OCI-LY1 (cell line): Measurements from ENCODE around the gene ARRDC5.

Experiments
- H2AFZ ChIP-seq: fragments of 200-600 bp; sonication (generic), shearing (Covaris generic); 2 replicates; pipeline ENCODE4 v1.6.0; 2014; ENCODE audit warnings: antibody characterized with exemption, mild to moderate bottlenecking, low read length
- H3F3A ChIP-seq: fragments of 200-600 bp; sonication (generic), shearing (Covaris generic); 2 replicates; pipeline ENCODE4 v1.6.0; 2014; ENCODE audit warnings: mild to moderate bottlenecking, antibody characterized with exemption, low read length, moderate library complexity; ENCODE audit not compliant: insufficient read depth
- H3K27ac ChIP-seq: fragments of 200-600 bp; sonication (generic); 2 replicates; pipeline ENCODE4 v1.5.1; 2014; ENCODE audit warnings: low read length, mixed run types, mild to moderate bottlenecking, low read depth; ENCODE audit not compliant: poor library complexity, severe bottlenecking
- H3K27me3 ChIP-seq: fragments of 200-600 bp; sonication (generic); 2 replicates; pipeline ENCODE4 v1.6.0; 2014; ENCODE audit warnings: antibody characterized with exemption, mild to moderate bottlenecking, low read length, moderate library complexity; ENCODE audit not compliant: insufficient read depth
- H3K36me3 ChIP-seq: fragments of 200-600 bp; sonication (generic); 2 replicates; pipeline ENCODE4 v1.6.1; 2014; ENCODE audit warnings: mild to moderate bottlenecking, antibody characterized with exemption, low read length, moderate library complexity, mixed read lengths; ENCODE audit not compliant: insufficient read depth
- H3K4me1 ChIP-seq: fragments of 200-600 bp; sonication (generic); 2 replicates; pipeline ENCODE4 v1.5.1; 2014; ENCODE audit warnings: mild to moderate bottlenecking, low read length, moderate library complexity; ENCODE audit not compliant: insufficient read depth, severe bottlenecking
- H3K4me2 ChIP-seq: fragments of 200-600 bp; sonication (generic), shearing (Covaris generic); 2 replicates; pipeline ENCODE4 v1.6.1; 2014; ENCODE audit warnings: low read length
- H3K4me3 ChIP-seq: fragments of 200-600 bp; sonication (generic); 2 replicates; pipeline ENCODE4 v1.5.1; 2014; ENCODE audit warnings: low read length, low read depth, mild to moderate bottlenecking, mixed read lengths; ENCODE audit not compliant: poor library complexity, severe bottlenecking
- H3K79me2 ChIP-seq: fragments of 200-600 bp; shearing (Covaris generic); 2 replicates; pipeline ENCODE4 v1.6.1; 2016; ENCODE audit warnings: mixed run types, low read length, mixed read lengths; ENCODE audit not compliant: insufficient read depth
- H3K9ac ChIP-seq: fragments of 200-600 bp; sonication (generic), shearing (Covaris generic); 2 replicates; pipeline ENCODE4 v1.6.1; 2014; ENCODE audit warnings: mild to moderate bottlenecking, low read length, mixed read lengths
- H3K9me2 ChIP-seq: fragments of 200-600 bp; sonication (generic), shearing (Covaris generic); 2 replicates; pipeline ENCODE4 v1.6.1; 2014; ENCODE audit warnings: low read depth, mild to moderate bottlenecking, low read length, mixed read lengths
- H3K9me3 ChIP-seq: fragments of 200-600 bp; shearing (Covaris generic); 2 replicates; pipeline ENCODE4 v1.6.1; 2014; ENCODE audit warnings: low read length, mixed read lengths
- H4K20me1 ChIP-seq: fragments of 200-600 bp; sonication (generic), shearing (Covaris generic); 2 replicates; pipeline ENCODE4 v1.6.0; 2016; ENCODE audit warnings: mild to moderate bottlenecking, low read length; ENCODE audit not compliant: insufficient read depth
- EZH2 ChIP-seq: fragments of 200-600 bp; sonication (generic), shearing (Covaris generic); IDR thresholded peaks from 2 replicates; pipeline ENCODE4 v1.8.0; 2017; ENCODE audit warnings: borderline replicate concordance, mixed run types, mild to moderate bottlenecking, antibody characterized with exemption, low read length, moderate library complexity, mixed read lengths
- TF ChIP-seq, protein P1 (sequence below): fragments of 200-600 bp; sonication (generic), shearing (Covaris generic); IDR thresholded peaks from 2 replicates; pipeline ENCODE4 v1.5.1; 2017; ENCODE audit warnings: mild to moderate bottlenecking, antibody characterized with exemption, low read length, moderate library complexity, mixed read lengths

Gene ARRDC5

DNA sequence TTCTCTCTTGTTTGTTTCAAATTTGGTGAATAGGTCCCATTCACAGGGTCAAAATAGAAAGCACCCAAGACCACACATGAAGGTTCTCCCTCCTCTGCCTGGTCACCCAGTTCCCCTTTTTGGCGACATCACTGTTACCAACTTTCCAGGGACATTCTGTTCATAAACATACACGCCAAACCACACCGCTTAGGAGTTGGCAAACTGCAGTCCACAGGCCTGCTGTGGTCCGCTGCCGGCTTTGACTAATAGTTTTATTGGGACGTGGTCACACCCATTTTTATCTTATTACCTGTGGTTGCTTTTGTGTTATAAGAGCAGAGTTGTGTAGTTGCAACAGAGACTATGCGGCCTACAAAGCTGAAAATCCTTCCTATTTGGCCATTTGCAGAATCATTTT, 30.8 kb upstream of the ARRDC5 start:
- Histone ChIP-seq H4K20me1 (no peaks in the 10 kb centered on the region), H3K9ac (no peak overlapping the region), H3K9me2 (no peaks in the 10 kb centered on the region), H3K27ac (no peak overlapping the region), H3K4me1 (peaks cover 5% of the 10 kb centered on the region), H3K79me2 (no peaks in the 10 kb centered on the region), H3K4me3 (no peak overlapping the region), H2AFZ (no peak overlapping the region), H3K4me2 (no peak overlapping the region), H3K27me3 (no peaks in the 10 kb centered on the region), H3K36me3 (peaks cover 99% of the 10 kb centered on the region), H3F3A (peaks cover 2% of the 10 kb centered on the region; the same call in 1 of the 2 replicates), H3K9me3 (no peaks in the 10 kb centered on the region)
- TF ChIP-seq, protein P1, sequence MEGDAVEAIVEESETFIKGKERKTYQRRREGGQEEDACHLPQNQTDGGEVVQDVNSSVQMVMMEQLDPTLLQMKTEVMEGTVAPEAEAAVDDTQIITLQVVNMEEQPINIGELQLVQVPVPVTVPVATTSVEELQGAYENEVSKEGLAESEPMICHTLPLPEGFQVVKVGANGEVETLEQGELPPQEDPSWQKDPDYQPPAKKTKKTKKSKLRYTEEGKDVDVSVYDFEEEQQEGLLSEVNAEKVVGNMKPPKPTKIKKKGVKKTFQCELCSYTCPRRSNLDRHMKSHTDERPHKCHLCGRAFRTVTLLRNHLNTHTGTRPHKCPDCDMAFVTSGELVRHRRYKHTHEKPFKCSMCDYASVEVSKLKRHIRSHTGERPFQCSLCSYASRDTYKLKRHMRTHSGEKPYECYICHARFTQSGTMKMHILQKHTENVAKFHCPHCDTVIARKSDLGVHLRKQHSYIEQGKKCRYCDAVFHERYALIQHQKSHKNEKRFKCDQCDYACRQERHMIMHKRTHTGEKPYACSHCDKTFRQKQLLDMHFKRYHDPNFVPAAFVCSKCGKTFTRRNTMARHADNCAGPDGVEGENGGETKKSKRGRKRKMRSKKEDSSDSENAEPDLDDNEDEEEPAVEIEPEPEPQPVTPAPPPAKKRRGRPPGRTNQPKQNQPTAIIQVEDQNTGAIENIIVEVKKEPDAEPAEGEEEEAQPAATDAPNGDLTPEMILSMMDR, result no peak
- no peak for TF ChIP-seq EZH2

DNA sequence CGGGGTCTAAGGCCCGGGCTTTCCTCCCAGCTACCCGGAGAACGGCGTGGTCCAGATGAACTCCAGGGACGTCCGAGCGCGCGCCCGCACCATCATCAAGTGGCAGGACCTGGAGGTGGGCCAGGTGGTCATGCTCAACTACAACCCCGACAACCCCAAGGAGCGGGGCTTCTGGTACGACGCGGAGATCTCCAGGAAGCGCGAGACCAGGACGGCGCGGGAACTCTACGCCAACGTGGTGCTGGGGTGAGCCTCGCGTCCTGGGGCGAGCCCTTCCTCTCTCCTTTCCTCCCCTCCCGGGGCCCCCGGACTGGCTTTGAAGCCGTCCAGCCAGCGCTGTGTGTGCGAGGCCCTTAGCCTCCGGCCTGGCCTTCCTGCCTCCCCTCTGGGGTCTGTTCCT, 30.0 kb upstream of the ARRDC5 start:
- no peaks in the 10 kb centered on the region for H3K27me3 ChIP-seq
- peaks cover 99% of the 10 kb centered on the region for H3K36me3 ChIP-seq
- no peaks in the 10 kb centered on the region for H3K9me2 ChIP-seq
- H4K20me1 ChIP-seq, result no peaks in the 10 kb centered on the region
- no peak overlapping the region for H3K4me2 ChIP-seq
- H3K4me3 ChIP-seq, result no peak overlapping the region
- peaks cover 3% of the 10 kb centered on the region for H3K79me2 ChIP-seq
- H3K4me1 ChIP-seq, result no peaks in the 10 kb centered on the region
- TF ChIP-seq EZH2, result no peak
- TF ChIP-seq, protein P1, result no peak
- H3K27ac ChIP-seq, result peak overlapping the region; percentile 31
- peaks cover 2% of the 10 kb centered on the region; the same call in 1 of the 2 replicates for H3F3A ChIP-seq
- no peak overlapping the region for H2AFZ ChIP-seq
- no peak overlapping the region for H3K9ac ChIP-seq
- H3K9me3 ChIP-seq, result no peaks in the 10 kb centered on the region

- Histone ChIP-seq H4K20me1 (no peaks in the 10 kb centered on the region), H3K9me3 (no peaks in the 10 kb centered on the region), H3K4me3 (no peak overlapping the region), H3K9ac (no peak overlapping the region), H3K4me1 (no peaks in the 10 kb centered on the region), H3K27ac (no peak overlapping the region), H2AFZ (no peak overlapping the region), H3K27me3 (no peaks in the 10 kb centered on the region), H3K4me2 (no peak overlapping the region), H3F3A (peaks cover 2% of the 10 kb centered on the region; the same call in 1 of the 2 replicates), H3K9me2 (no peaks in the 10 kb centered on the region), H3K36me3 (peaks cover 92% of the 10 kb centered on the region), H3K79me2 (peaks cover 21% of the 10 kb centered on the region)
- no peak for TF ChIP-seq EZH2
- TF ChIP-seq, protein P1, result no peak
These were observed 28.0 kb upstream of the ARRDC5 start for GRCh38 chr19:4930664-4931063.
